WTC11 (cell line): ENCODE data around the gene CEP135. TPM values are rescaled to one million over a fixed set of nuclear protein-coding genes. Genes with fewer than 3 reads are reported as not detected.

Experiments used
- ATAC-seq: fragments of 200-7000 bp; cut with Tn5 transposase; 2 replicates; pipeline ENCODE4 v1.10.0; 2021; ENCODE audit warnings: mild to moderate bottlenecking, moderate library complexity
- CTCF ChIA-PET: fragments of 300-600 bp; sonication (Branson Sonifier 250); formaldehyde crosslinking; loops from one replicate; lab custom pipeline; 2021; ENCODE audit warnings: antibody characterized with exemption; lab: Charles Lee
- POLR2A ChIA-PET: fragments of 350-600 bp; sonication (Branson Sonifier 250); formaldehyde crosslinking; loops from one replicate; lab custom pipeline; 2021; ENCODE audit warnings: antibody characterized with exemption; lab: Charles Lee
- DNase-seq: peaks from one replicate; pipeline ENCODE4 v3.0.0; 2021; ENCODE audit warnings: low spot score
- H3K27ac Mint-ChIP-seq: 2 replicates; pipeline ENCODE4 v1.8.0; 2021; ENCODE audit warnings: mixed read lengths
- H3K27me3 Mint-ChIP-seq: 2 replicates; pipeline ENCODE4 v1.8.0; 2021; ENCODE audit warnings: low read depth, mild to moderate bottlenecking, moderate library complexity, mixed read lengths
- H3K36me3 Mint-ChIP-seq: 2 replicates; pipeline ENCODE4 v1.8.0; 2021; ENCODE audit warnings: mixed read lengths
- H3K4me1 Mint-ChIP-seq: 2 replicates; pipeline ENCODE4 v1.8.0; 2022; ENCODE audit warnings: mixed read lengths
- H3K4me3 Mint-ChIP-seq: 2 replicates; pipeline ENCODE4 v1.8.0; 2021; ENCODE audit warnings: mild to moderate bottlenecking, moderate library complexity, mixed read lengths
- H3K9me3 Mint-ChIP-seq: 2 replicates; pipeline ENCODE4 v1.8.0; 2021; ENCODE audit warnings: mixed read lengths
- E2F5 ChIP-seq: sonication (generic); formaldehyde crosslinking; IDR thresholded peaks from 2 replicates; pipeline ENCODE4 v1.8.1; 2022; ENCODE audit warnings: mild to moderate bottlenecking, moderate library complexity, missing genetic modification reagents
- EMX1 ChIP-seq: fragments of 250-450 bp; sonication (Bioruptor Pico); IDR thresholded peaks from 2 replicates; pipeline ENCODE4 v1.8.0; 2021; ENCODE audit warnings: mild to moderate bottlenecking
- FOXK1 ChIP-seq: sonication (generic); formaldehyde crosslinking; IDR thresholded peaks from 2 replicates; pipeline ENCODE4 v1.8.0; 2022; ENCODE audit warnings: mild to moderate bottlenecking, moderate library complexity, missing genetic modification reagents
- FOXP1 ChIP-seq: sonication (generic); formaldehyde crosslinking; IDR thresholded peaks from 2 replicates; pipeline ENCODE4 v1.8.0; 2022; ENCODE audit warnings: missing genetic modification reagents, mild to moderate bottlenecking, moderate library complexity, borderline replicate concordance
- MYBL2 ChIP-seq: sonication (generic); formaldehyde crosslinking; IDR thresholded peaks from 2 replicates; pipeline ENCODE4 v1.8.1; 2023; ENCODE audit warnings: mild to moderate bottlenecking, moderate library complexity, missing genetic modification reagents
- NFYB ChIP-seq: sonication (generic); formaldehyde crosslinking; conservative IDR thresholded peaks from 2 replicates; pipeline ENCODE4 v1.8.0; 2022; ENCODE audit warnings: low read depth, missing genetic modification reagents
- NR3C1 ChIP-seq: sonication (generic); formaldehyde crosslinking; conservative IDR thresholded peaks from 2 replicates; pipeline ENCODE4 v1.8.1; 2023; ENCODE audit warnings: low read depth, mild to moderate bottlenecking, missing genetic modification reagents
- PRRX2 ChIP-seq: fragments of 250-450 bp; sonication (Bioruptor Pico); IDR thresholded peaks from 2 replicates; pipeline ENCODE4 v1.8.0; 2021; ENCODE audit warnings: mild to moderate bottlenecking
- ZBTB21 ChIP-seq: sonication (generic); formaldehyde crosslinking; IDR thresholded peaks from 2 replicates; pipeline ENCODE4 v1.8.1; 2023; ENCODE audit warnings: mild to moderate bottlenecking, missing genetic modification reagents, borderline replicate concordance
- ZNF232 ChIP-seq: sonication (generic); formaldehyde crosslinking; IDR thresholded peaks from 2 replicates; pipeline ENCODE4 v1.8.0; 2022; ENCODE audit warnings: mild to moderate bottlenecking, missing genetic modification reagents
- ZNF425 ChIP-seq: fragments of 250-450 bp; sonication (Bioruptor Pico); conservative IDR thresholded peaks from 2 replicates; pipeline ENCODE4 v1.9.0; 2021; ENCODE audit warnings: mild to moderate bottlenecking
- ZNF512 ChIP-seq: sonication (generic); formaldehyde crosslinking; IDR thresholded peaks from 2 replicates; pipeline ENCODE4 v1.8.1; 2022; ENCODE audit warnings: missing genetic modification reagents, borderline replicate concordance
- total RNA-seq: library from RNA; stranded (reverse); gene quantifications from 3 replicates; pipeline ENCODE4 v1.2.3, GENCODE V29; 2021
- TF ChIP-seq, protein P1 (sequence below): sonication (generic); formaldehyde crosslinking; IDR thresholded peaks from 2 replicates; pipeline ENCODE4 v1.8.0; 2022; ENCODE audit warnings: mild to moderate bottlenecking, missing genetic modification reagents
- TF ChIP-seq, protein P2 (sequence below): fragments of 250-450 bp; sonication (Bioruptor Pico); IDR thresholded peaks from 2 replicates; pipeline ENCODE4 v1.8.0; 2021; ENCODE audit warnings: mild to moderate bottlenecking
- TF ChIP-seq, protein P3 (sequence below): sonication (generic); formaldehyde crosslinking; IDR thresholded peaks from 2 replicates; pipeline ENCODE4 v1.8.0; 2022; ENCODE audit warnings: missing genetic modification reagents

The CEP135 gene
- total RNA-seq, 1 experiment from 2014 or later = 13.6 TPM

GRCh38 chr4:56028165-56028564, 79.4 kb downstream of the CEP135 start (continued):
- no peak for TF ChIP-seq ZNF425 (CRISPR knock-in tag)
- no peak for TF ChIP-seq MYBL2 (CRISPR knock-in tag)
- TF ChIP-seq, protein P1, sequence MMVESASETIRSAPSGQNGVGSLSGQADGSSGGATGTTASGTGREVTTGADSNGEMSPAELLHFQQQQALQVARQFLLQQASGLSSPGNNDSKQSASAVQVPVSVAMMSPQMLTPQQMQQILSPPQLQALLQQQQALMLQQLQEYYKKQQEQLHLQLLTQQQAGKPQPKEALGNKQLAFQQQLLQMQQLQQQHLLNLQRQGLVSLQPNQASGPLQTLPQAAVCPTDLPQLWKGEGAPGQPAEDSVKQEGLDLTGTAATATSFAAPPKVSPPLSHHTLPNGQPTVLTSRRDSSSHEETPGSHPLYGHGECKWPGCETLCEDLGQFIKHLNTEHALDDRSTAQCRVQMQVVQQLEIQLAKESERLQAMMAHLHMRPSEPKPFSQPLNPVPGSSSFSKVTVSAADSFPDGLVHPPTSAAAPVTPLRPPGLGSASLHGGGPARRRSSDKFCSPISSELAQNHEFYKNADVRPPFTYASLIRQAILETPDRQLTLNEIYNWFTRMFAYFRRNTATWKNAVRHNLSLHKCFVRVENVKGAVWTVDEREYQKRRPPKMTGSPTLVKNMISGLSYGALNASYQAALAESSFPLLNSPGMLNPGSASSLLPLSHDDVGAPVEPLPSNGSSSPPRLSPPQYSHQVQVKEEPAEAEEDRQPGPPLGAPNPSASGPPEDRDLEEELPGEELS (CRISPR knock-in tag) = no peak
- no peak for TF ChIP-seq FOXK1 (CRISPR knock-in tag)

GRCh38 chr4:56038487-56039162, 89.9 kb downstream of the CEP135 start:
- Mint-ChIP-seq H3K27ac (no peak overlapping the region), H3K36me3 (no peaks in the 10 kb centered on the region), H3K4me1 (peaks cover 11% of the 10 kb centered on the region), H3K27me3 (no peaks in the 10 kb centered on the region), H3K4me3 (no peak overlapping the region), H3K9me3 (peaks cover 5% of the 10 kb centered on the region; the same call in 1 of the 2 replicates)
- CTCF ChIA-PET = interaction anchor here (0.8 kb wide), 1 partner anchor 74 kb away, joined by 5 read pairs; no protein-coding TSS in a partner anchor
- no peak for DNase-seq
- POLR2A ChIA-PET = no interaction called here
- no peak for ATAC-seq
- TF ChIP-seq ZNF232 (CRISPR knock-in tag) = no peak
- TF ChIP-seq, protein P2, sequence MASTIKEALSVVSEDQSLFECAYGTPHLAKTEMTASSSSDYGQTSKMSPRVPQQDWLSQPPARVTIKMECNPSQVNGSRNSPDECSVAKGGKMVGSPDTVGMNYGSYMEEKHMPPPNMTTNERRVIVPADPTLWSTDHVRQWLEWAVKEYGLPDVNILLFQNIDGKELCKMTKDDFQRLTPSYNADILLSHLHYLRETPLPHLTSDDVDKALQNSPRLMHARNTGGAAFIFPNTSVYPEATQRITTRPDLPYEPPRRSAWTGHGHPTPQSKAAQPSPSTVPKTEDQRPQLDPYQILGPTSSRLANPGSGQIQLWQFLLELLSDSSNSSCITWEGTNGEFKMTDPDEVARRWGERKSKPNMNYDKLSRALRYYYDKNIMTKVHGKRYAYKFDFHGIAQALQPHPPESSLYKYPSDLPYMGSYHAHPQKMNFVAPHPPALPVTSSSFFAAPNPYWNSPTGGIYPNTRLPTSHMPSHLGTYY = no peak
- TF ChIP-seq, protein P3, sequence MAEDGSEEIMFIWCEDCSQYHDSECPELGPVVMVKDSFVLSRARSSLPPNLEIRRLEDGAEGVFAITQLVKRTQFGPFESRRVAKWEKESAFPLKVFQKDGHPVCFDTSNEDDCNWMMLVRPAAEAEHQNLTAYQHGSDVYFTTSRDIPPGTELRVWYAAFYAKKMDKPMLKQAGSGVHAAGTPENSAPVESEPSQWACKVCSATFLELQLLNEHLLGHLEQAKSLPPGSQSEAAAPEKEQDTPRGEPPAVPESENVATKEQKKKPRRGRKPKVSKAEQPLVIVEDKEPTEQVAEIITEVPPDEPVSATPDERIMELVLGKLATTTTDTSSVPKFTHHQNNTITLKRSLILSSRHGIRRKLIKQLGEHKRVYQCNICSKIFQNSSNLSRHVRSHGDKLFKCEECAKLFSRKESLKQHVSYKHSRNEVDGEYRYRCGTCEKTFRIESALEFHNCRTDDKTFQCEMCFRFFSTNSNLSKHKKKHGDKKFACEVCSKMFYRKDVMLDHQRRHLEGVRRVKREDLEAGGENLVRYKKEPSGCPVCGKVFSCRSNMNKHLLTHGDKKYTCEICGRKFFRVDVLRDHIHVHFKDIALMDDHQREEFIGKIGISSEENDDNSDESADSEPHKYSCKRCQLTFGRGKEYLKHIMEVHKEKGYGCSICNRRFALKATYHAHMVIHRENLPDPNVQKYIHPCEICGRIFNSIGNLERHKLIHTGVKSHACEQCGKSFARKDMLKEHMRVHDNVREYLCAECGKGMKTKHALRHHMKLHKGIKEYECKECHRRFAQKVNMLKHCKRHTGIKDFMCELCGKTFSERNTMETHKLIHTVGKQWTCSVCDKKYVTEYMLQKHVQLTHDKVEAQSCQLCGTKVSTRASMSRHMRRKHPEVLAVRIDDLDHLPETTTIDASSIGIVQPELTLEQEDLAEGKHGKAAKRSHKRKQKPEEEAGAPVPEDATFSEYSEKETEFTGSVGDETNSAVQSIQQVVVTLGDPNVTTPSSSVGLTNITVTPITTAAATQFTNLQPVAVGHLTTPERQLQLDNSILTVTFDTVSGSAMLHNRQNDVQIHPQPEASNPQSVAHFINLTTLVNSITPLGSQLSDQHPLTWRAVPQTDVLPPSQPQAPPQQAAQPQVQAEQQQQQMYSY (CRISPR knock-in tag) = no peak
- no peak for TF ChIP-seq ZBTB21 (CRISPR knock-in tag)
- no peak for TF ChIP-seq NFYB (CRISPR knock-in tag)
- TF ChIP-seq ZNF512 (CRISPR knock-in tag) = no peak
- no peak for TF ChIP-seq FOXP1 (CRISPR knock-in tag)
- TF ChIP-seq EMX1 (CRISPR knock-in tag) = no peak
- no peak for TF ChIP-seq E2F5 (CRISPR knock-in tag)
- TF ChIP-seq PRRX2 = no peak
- no peak for TF ChIP-seq NR3C1 (CRISPR knock-in tag)
